NCI-H2029 (cell line): Measurements from ENCODE around the gene KIAA0319L.

Experiments
- DNase-seq: peaks from one replicate; lab custom pipeline; 2025; lab: John Stamatoyannopoulos, UW

The KIAA0319L gene

GRCh38 chr1:35561972-35562680 is 4.9 kb upstream of the KIAA0319L start:
- no peak for DNase-seq

- no peak for DNase-seq
Observed at GRCh38 chr1:35561297-35561971, 4.2 kb upstream of the KIAA0319L start.

GRCh38 chr1:35560256-35561225 is 3.3 kb upstream of the KIAA0319L start:
- DNase-seq = peak; percentile 38

GRCh38 chr1:35559317-35559944 is 2.2 kb upstream of the KIAA0319L start:
- DNase-seq = no peak

GRCh38 chr1:35558374-35559316 is 1.4 kb upstream of the KIAA0319L start:
- DNase-seq = no peak

- DNase-seq = peak; percentile 89
Observed at GRCh38 chr1:35557611-35558373, 589 bp upstream of the KIAA0319L start, which contains the start of gene NCDN. Gene NCDN (plus strand): TSS chr1:35557799. CDS start chr1:35558191, 392 bp downstream.

GRCh38 chr1:35556484-35557117 is 602 bp downstream of the KIAA0319L start:
- no peak for DNase-seq

- peak; percentile 77 for DNase-seq
Observed at GRCh38 chr1:35555601-35556477, 1.4 kb downstream of the KIAA0319L start.

GRCh38 chr1:35555212-35555584 is 2.0 kb downstream of the KIAA0319L start:
- no peak for DNase-seq

- DNase-seq = peak; percentile 71
Observed at GRCh38 chr1:35554266-35555211, 2.7 kb downstream of the KIAA0319L start.

GRCh38 chr1:35553851-35554250 is 3.4 kb downstream of the KIAA0319L start:
- no peak for DNase-seq

GRCh38 chr1:35546614-35547013 is 10.6 kb downstream of the KIAA0319L start:
- DNase-seq = no peak

- peak; percentile 63 for DNase-seq
Observed at GRCh38 chr1:35544976-35545375, 12.2 kb downstream of the KIAA0319L start.

- DNase-seq = no peak
Observed at GRCh38 chr1:35539824-35540261, 17.4 kb downstream of the KIAA0319L start.

- DNase-seq = no peak
Observed at GRCh38 chr1:35539073-35539823, 18.0 kb downstream of the KIAA0319L start.

- DNase-seq = no peak
Observed at GRCh38 chr1:35537806-35538205, 19.4 kb downstream of the KIAA0319L start.
